ENCODE results near the gene SLAIN1. TPM values are rescaled to one million over a fixed set of nuclear protein-coding genes. Genes with fewer than 3 reads are reported as not detected.

Gene SLAIN1
- total and polyA plus RNA-seq, 2 donors (not counting 1 experiment from before 2014, with no cell fraction given), result 12.7 to 29.5 TPM

DNA sequence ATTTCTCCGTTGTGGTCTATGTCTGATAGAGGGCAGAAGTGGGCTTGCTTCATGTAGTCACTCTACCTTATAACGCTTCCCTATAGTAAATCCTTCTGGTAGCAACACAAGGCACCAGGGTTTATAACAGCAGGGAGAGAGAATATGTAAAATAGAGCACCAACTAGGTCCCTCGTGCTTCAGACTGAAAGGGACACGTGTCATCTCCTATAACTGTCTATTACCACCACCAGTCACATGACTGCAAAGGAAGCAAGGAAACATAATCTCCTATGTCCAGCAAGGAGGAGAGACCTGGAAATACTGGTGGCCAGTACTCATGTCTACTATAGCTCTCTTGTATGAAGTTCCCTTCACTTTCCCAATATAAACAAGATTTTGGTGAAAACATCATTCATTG is 79.2 kb downstream of the SLAIN1 start:
- H3K9me3 Mint-ChIP-seq (ENCODE audit: insufficient read depth), result no peaks in the 10 kb centered on the region
- H3K4me3 Mint-ChIP-seq, result no peak overlapping the region
- peaks cover 0 to 4% of the 10 kb centered on the region in 2 donors for H3K4me1 ChIP-seq (ENCODE audit: control insufficient read depth in 2 of 2, insufficient read depth in 2 of 2, low read length in 2 of 2)
- no peak overlapping the region for H3K4me3 ChIP-seq (ENCODE audit: control extremely low read depth in 1 of 5, extremely low read depth in 1 of 5, insufficient read depth in 1 of 5, low read depth in 2 of 5, low read length in 4 of 5)
- no peaks in the 10 kb centered on the region for H3K79me2 ChIP-seq (ENCODE audit: control insufficient read depth, insufficient read depth, low read length)
- H2AFZ ChIP-seq (ENCODE audit: insufficient read depth, low read depth, low read length, poor library complexity, severe bottlenecking), result no peak overlapping the region
- ChIA-PET POLR2A (no interaction called here), CTCF (interaction anchor here (0.6 to 5.6 kb wide), 2 partner anchors 139 to 345 kb away, joined by 3 to 40 read pairs; no protein-coding TSS in a partner anchor)
- WGBS (ENCODE audit: insufficient coverage), result no CpG with 5 or more reads among the region's 4 CpGs
- TF ChIP-seq, protein P1, sequence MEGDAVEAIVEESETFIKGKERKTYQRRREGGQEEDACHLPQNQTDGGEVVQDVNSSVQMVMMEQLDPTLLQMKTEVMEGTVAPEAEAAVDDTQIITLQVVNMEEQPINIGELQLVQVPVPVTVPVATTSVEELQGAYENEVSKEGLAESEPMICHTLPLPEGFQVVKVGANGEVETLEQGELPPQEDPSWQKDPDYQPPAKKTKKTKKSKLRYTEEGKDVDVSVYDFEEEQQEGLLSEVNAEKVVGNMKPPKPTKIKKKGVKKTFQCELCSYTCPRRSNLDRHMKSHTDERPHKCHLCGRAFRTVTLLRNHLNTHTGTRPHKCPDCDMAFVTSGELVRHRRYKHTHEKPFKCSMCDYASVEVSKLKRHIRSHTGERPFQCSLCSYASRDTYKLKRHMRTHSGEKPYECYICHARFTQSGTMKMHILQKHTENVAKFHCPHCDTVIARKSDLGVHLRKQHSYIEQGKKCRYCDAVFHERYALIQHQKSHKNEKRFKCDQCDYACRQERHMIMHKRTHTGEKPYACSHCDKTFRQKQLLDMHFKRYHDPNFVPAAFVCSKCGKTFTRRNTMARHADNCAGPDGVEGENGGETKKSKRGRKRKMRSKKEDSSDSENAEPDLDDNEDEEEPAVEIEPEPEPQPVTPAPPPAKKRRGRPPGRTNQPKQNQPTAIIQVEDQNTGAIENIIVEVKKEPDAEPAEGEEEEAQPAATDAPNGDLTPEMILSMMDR (IDR thresholded peaks at IDR 0.05), result no peak
- TF ChIP-seq EZH2 (IDR thresholded peaks at IDR 0.05; ENCODE audit: borderline replicate concordance, insufficient read depth, low read depth, low read length, poor library complexity, severe bottlenecking), result no peak
- H4K20me1 ChIP-seq (ENCODE audit: control insufficient read depth, insufficient read depth, low read length, poor library complexity, severe bottlenecking), result no peaks in the 10 kb centered on the region
- peaks cover 6% of the 10 kb centered on the region for H3K4me1 Mint-ChIP-seq
- H3K27me3 Mint-ChIP-seq, result no peaks in the 10 kb centered on the region
- H3K4me2 ChIP-seq (replicated peaks; ENCODE audit: low read depth, low read length, poor library complexity, severe bottlenecking), result no peak overlapping the region
- intact Hi-C loops (cut with micrococcal nuclease), result no loop called here
- no peak for DNase-seq
- no peak overlapping the region for H3K27ac ChIP-seq (ENCODE audit: low read length in 2 of 2)
- no peak overlapping the region for H3K27ac Mint-ChIP-seq
- no peaks in the 10 kb centered on the region for H3K9me3 ChIP-seq (ENCODE audit: control extremely low read depth in 1 of 3, control insufficient read depth in 2 of 3, insufficient read depth in 1 of 3, low read length in 2 of 3)
- no peak for ATAC-seq (ENCODE audit: low read depth)
- no peaks in the 10 kb centered on the region for H3K36me3 ChIP-seq (replicated peaks in 1 of 2; ENCODE audit: control extremely low read depth in 1 of 2, control insufficient read depth in 1 of 2, extremely low read depth in 1 of 2, insufficient read depth in 2 of 2, low read length in 1 of 2)
- H3K9ac ChIP-seq (ENCODE audit: low read length), result no peak overlapping the region
- H3K27me3 ChIP-seq (replicated peaks in 1 of 4; ENCODE audit: control extremely low read depth in 1 of 4, control insufficient read depth in 3 of 4, insufficient read depth in 4 of 4, low read length in 3 of 4), result peaks cover 0 to 3% (median 0%) of the 10 kb centered on the region in 4 experiments

- Mint-ChIP-seq H3K9me3 (ENCODE audit: insufficient read depth) (no peaks in the 10 kb centered on the region), H3K4me3 (no peak overlapping the region), H3K27me3 (peaks cover 5% of the 10 kb centered on the region), H3K27ac (no peak overlapping the region), H3K4me1 (peaks cover 6% of the 10 kb centered on the region)
- no peaks in the 10 kb centered on the region for H3K79me2 ChIP-seq (ENCODE audit: control insufficient read depth, insufficient read depth, low read length)
- peaks cover 0 to 4% of the 10 kb centered on the region in 2 donors for H3K4me1 ChIP-seq (ENCODE audit: control insufficient read depth in 2 of 2, insufficient read depth in 2 of 2, low read length in 2 of 2)
- ATAC-seq (ENCODE audit: low read depth) (peak; percentile 43), DNase-seq (peak; percentile 59)
- no peak overlapping the region for H3K9ac ChIP-seq (ENCODE audit: low read length)
- no peak for TF ChIP-seq EZH2 (IDR thresholded peaks at IDR 0.05; ENCODE audit: borderline replicate concordance, insufficient read depth, low read depth, low read length, poor library complexity, severe bottlenecking)
- TF ChIP-seq, protein P1 (IDR thresholded peaks at IDR 0.05), result peak; percentile 82
- intact Hi-C loops (cut with micrococcal nuclease), result no loop called here
- ChIA-PET CTCF (interaction anchor here (4.0 kb wide), 1 partner anchor 341 kb away, joined by 43 read pairs; no protein-coding TSS in a partner anchor), POLR2A (no interaction called here)
- H3K27ac ChIP-seq (ENCODE audit: low read length in 2 of 2), result no peak overlapping the region
- no peaks in the 10 kb centered on the region for H3K36me3 ChIP-seq (replicated peaks in 1 of 2; ENCODE audit: control extremely low read depth in 1 of 2, control insufficient read depth in 1 of 2, extremely low read depth in 1 of 2, insufficient read depth in 2 of 2, low read length in 1 of 2)
- peaks cover 0 to 3% (median 0%) of the 10 kb centered on the region in 4 experiments for H3K27me3 ChIP-seq (replicated peaks in 1 of 4; ENCODE audit: control extremely low read depth in 1 of 4, control insufficient read depth in 3 of 4, insufficient read depth in 4 of 4, low read length in 3 of 4)
- no peak overlapping the region for H3K4me2 ChIP-seq (replicated peaks; ENCODE audit: low read depth, low read length, poor library complexity, severe bottlenecking)
- H2AFZ ChIP-seq (ENCODE audit: insufficient read depth, low read depth, low read length, poor library complexity, severe bottlenecking), result no peak overlapping the region
- no peak overlapping the region for H3K4me3 ChIP-seq (ENCODE audit: control extremely low read depth in 1 of 5, extremely low read depth in 1 of 5, insufficient read depth in 1 of 5, low read depth in 2 of 5, low read length in 4 of 5)
- no peaks in the 10 kb centered on the region for H4K20me1 ChIP-seq (ENCODE audit: control insufficient read depth, insufficient read depth, low read length, poor library complexity, severe bottlenecking)
- 20% methylated on average over 1 of the region's 3 CpGs for whole genome bisulfite sequencing (ENCODE audit: insufficient coverage)
- no peaks in the 10 kb centered on the region for H3K9me3 ChIP-seq (ENCODE audit: control extremely low read depth in 1 of 3, control insufficient read depth in 2 of 3, insufficient read depth in 1 of 3, low read length in 2 of 3)
Observed at GRCh38 chr13:77779552-77780272, 82.2 kb downstream of the SLAIN1 start.
